Mucosa of rectum (tissue), 2 donors: ENCODE measurements around the gene WRAP73.
A peak's percentile ranks its signal among the peaks of the same experiment; 100 is the strongest.

Experiments
- H3K27ac ChIP-seq, 2 donors: one replicate each; pipeline ENCODE4 v1.7.0; 2013; ENCODE audit warnings: inconsistent platforms in 2 of 2, low read depth in 2 of 2, low read length in 2 of 2
- H3K27me3 ChIP-seq, 2 donors: one replicate each; pipeline ENCODE4 v1.7.0; 2013; ENCODE audit warnings: low read length in 2 of 2; ENCODE audit not compliant: control insufficient read depth in 2 of 2, insufficient read depth in 2 of 2
- H3K36me3 ChIP-seq, 2 donors: one replicate each; pipeline ENCODE4 v1.7.0; 2013; ENCODE audit warnings: low read length in 2 of 2; ENCODE audit not compliant: control insufficient read depth in 2 of 2, insufficient read depth in 2 of 2
- H3K4me1 ChIP-seq, 2 donors: one replicate each; pipeline ENCODE4 v1.7.0; 2013; ENCODE audit warnings: low read length in 2 of 2, mild to moderate bottlenecking in 1 of 2; ENCODE audit not compliant: control insufficient read depth in 2 of 2, insufficient read depth in 2 of 2
- H3K4me3 ChIP-seq, 2 donors: one replicate each; pipeline ENCODE4 v1.7.0; 2013; ENCODE audit warnings: low read length in 2 of 2
- H3K9ac ChIP-seq, 2 donors: one replicate each; pipeline ENCODE4 v1.7.0; 2013; ENCODE audit warnings: low read length in 2 of 2, low read depth in 1 of 2, mild to moderate bottlenecking in 1 of 2
- H3K9me3 ChIP-seq, 2 donors: one replicate each; pipeline ENCODE4 v1.7.0; 2013; ENCODE audit warnings: low read length in 2 of 2; ENCODE audit not compliant: control insufficient read depth in 2 of 2
- donor health status: healthy.
- donor health status: Normal muscosa, but diverticular disease.

Gene WRAP73

GRCh38 chr1:3650248-3651025 lies 534 bp upstream of the WRAP73 start:
- Histone ChIP-seq H3K9ac (no peak overlapping the region), H3K36me3 (peaks cover 9 to 18% of the 10 kb centered on the region in 2 donors), H3K4me1 (peaks cover 10 to 15% of the 10 kb centered on the region in 2 donors), H3K9me3 (no peaks in the 10 kb centered on the region), H3K27ac (no peak overlapping the region), H3K27me3 (peaks cover 26 to 34% of the 10 kb centered on the region in 2 donors), H3K4me3 (peak overlapping the region; percentile 83 to 92)

- Histone ChIP-seq H3K27ac (no peak overlapping the region), H3K4me3 (no peak overlapping the region), H3K9me3 (no peaks in the 10 kb centered on the region), H3K27me3 (peaks cover 9 to 11% of the 10 kb centered on the region in 2 donors), H3K9ac (no peak overlapping the region), H3K4me1 (peaks cover 8 to 11% of the 10 kb centered on the region in 2 donors), H3K36me3 (peaks cover 9 to 28% of the 10 kb centered on the region in 2 donors)
Measured at GRCh38 chr1:3646596-3646995, 3.3 kb downstream of the WRAP73 start.

- Histone ChIP-seq H3K4me1 (peaks cover 5 to 11% of the 10 kb centered on the region in 2 donors), H3K9me3 (no peaks in the 10 kb centered on the region), H3K27ac (no peak overlapping the region), H3K36me3 (peaks cover 13 to 32% of the 10 kb centered on the region in 2 donors), H3K4me3 (no peak overlapping the region), H3K9ac (no peak overlapping the region), H3K27me3 (peaks cover 4% of the 10 kb centered on the region in 2 donors)
Measured at GRCh38 chr1:3645666-3646355, 4.1 kb downstream of the WRAP73 start.

GRCh38 chr1:3645247-3645646 lies 4.7 kb downstream of the WRAP73 start:
- no peak overlapping the region for H3K27ac ChIP-seq
- peaks cover 13 to 34% of the 10 kb centered on the region in 2 donors for H3K36me3 ChIP-seq
- H3K27me3 ChIP-seq: no peaks in the 10 kb centered on the region

GRCh38 chr1:3644273-3644672 lies 5.6 kb downstream of the WRAP73 start:
- peaks cover 4 to 5% of the 10 kb centered on the region in 2 donors for H3K4me1 ChIP-seq
- no peaks in the 10 kb centered on the region for H3K27me3 ChIP-seq
- peaks cover 13 to 34% of the 10 kb centered on the region in 2 donors for H3K36me3 ChIP-seq
- no peaks in the 10 kb centered on the region for H3K9me3 ChIP-seq
- no peak overlapping the region for H3K4me3 ChIP-seq
- H3K27ac ChIP-seq: no peak overlapping the region
- H3K9ac ChIP-seq: no peak overlapping the region

More at GRCh38 chr1:3645247-3645646, 4.7 kb downstream of the WRAP73 start:
- no peaks in the 10 kb centered on the region for H3K9me3 ChIP-seq
- H3K4me3 ChIP-seq: no peak overlapping the region
- no peak overlapping the region for H3K9ac ChIP-seq
- H3K4me1 ChIP-seq: peaks cover 5 to 6% of the 10 kb centered on the region in 2 donors

GRCh38 chr1:3642919-3643675 lies 6.8 kb downstream of the WRAP73 start:
- Histone ChIP-seq H3K9me3 (no peaks in the 10 kb centered on the region), H3K9ac (no peak overlapping the region), H3K36me3 (peaks cover 16 to 41% of the 10 kb centered on the region in 2 donors), H3K4me1 (no peaks in the 10 kb centered on the region), H3K27ac (no peak overlapping the region), H3K27me3 (no peaks in the 10 kb centered on the region), H3K4me3 (no peak overlapping the region)

- H3K9ac ChIP-seq: no peak overlapping the region
- H3K4me3 ChIP-seq: no peak overlapping the region
- H3K36me3 ChIP-seq: peaks cover 26 to 43% of the 10 kb centered on the region in 2 donors
- H3K27ac ChIP-seq: no peak overlapping the region
- no peaks in the 10 kb centered on the region for H3K4me1 ChIP-seq
- no peaks in the 10 kb centered on the region for H3K27me3 ChIP-seq
- H3K9me3 ChIP-seq: no peaks in the 10 kb centered on the region
Measured at GRCh38 chr1:3641816-3642215, 8.1 kb downstream of the WRAP73 start.

GRCh38 chr1:3641046-3641760 lies 8.7 kb downstream of the WRAP73 start:
- Histone ChIP-seq H3K9me3 (no peaks in the 10 kb centered on the region), H3K27ac (no peak overlapping the region), H3K9ac (no peak overlapping the region), H3K36me3 (peaks cover 24 to 43% of the 10 kb centered on the region in 2 donors), H3K4me1 (no peaks in the 10 kb centered on the region), H3K27me3 (no peaks in the 10 kb centered on the region), H3K4me3 (no peak overlapping the region)

GRCh38 chr1:3640121-3640837 lies 9.6 kb downstream of the WRAP73 start:
- Histone ChIP-seq H3K36me3 (peaks cover 24 to 40% of the 10 kb centered on the region in 2 donors), H3K4me1 (no peaks in the 10 kb centered on the region), H3K4me3 (no peak overlapping the region)

More at GRCh38 chr1:3640121-3640837, 9.6 kb downstream of the WRAP73 start:
- H3K27ac ChIP-seq: no peak overlapping the region
- H3K9ac ChIP-seq: no peak overlapping the region
- H3K27me3 ChIP-seq: no peaks in the 10 kb centered on the region
- H3K9me3 ChIP-seq: no peaks in the 10 kb centered on the region
